Measurements from ENCODE around the gene MTHFD2L.

- TF ChIP-seq CTCF (conservative IDR thresholded peaks at IDR 0.05) (no peak), EZH2 (IDR thresholded peaks at IDR 0.05; ENCODE audit: low read depth) (no peak)
These were observed 134.4 kb downstream of the MTHFD2L start for GRCh38 chr4:74292111-74292870.
